Gastroesophageal sphincter (tissue), 4 donors: ENCODE results near the gene FAM193A. TPM values are rescaled to one million over a fixed set of nuclear protein-coding genes. Genes with fewer than 3 reads are reported as not detected.

Experiments used
- ATAC-seq: fragments of 150-250 bp; one replicate; pipeline ENCODE4 v1.9.1; 2016; ENCODE audit warnings: mild to moderate bottlenecking, moderate library complexity
- H3K27ac ChIP-seq, 4 donors: fragments of 200-600 bp; sonication (generic) in 3 of 4; 1 replicate in 3 of 4; 2 replicates in 1 of 4; pipeline ENCODE4 v1.5.1; 2016 to 2019
- H3K27me3 ChIP-seq: fragments of 200-600 bp; sonication (generic); one replicate; pipeline ENCODE4 v1.5.1; 2019
- H3K36me3 ChIP-seq, 2 donors: fragments of 200-600 bp; sonication (generic); one replicate each; pipeline ENCODE4 v1.5.1; 2019; ENCODE audit warnings: control low read depth in 1 of 2
- H3K4me1 ChIP-seq, 3 donors: fragments of 200-600 bp; sonication (generic); 1 replicate in 2 of 3; 2 replicates in 1 of 3; pipeline ENCODE4 v1.5.1; 2016 to 2019; ENCODE audit warnings: control low read depth in 2 of 3
- H3K4me3 ChIP-seq, 2 donors: fragments of 200-600 bp; sonication (generic); one replicate each; pipeline ENCODE4 v1.5.1; 2019; ENCODE audit warnings: mild to moderate bottlenecking in 1 of 2, moderate library complexity in 1 of 2
- H3K9me3 ChIP-seq, 3 donors: fragments of 200-600 bp; sonication (generic); one replicate each; pipeline ENCODE4 v1.5.1; 2017 to 2019; ENCODE audit warnings: control low read depth in 2 of 3
- CTCF ChIP-seq, 4 experiments: fragments of 200-600 bp in 2 of 4; fragments of 450-650 bp in 2 of 4; sonication (generic) in 1 of 4; IDR thresholded peaks; one replicate each; pipeline ENCODE4 v1.5.1; 2017 to 2019; ENCODE audit warnings: antibody characterized with exemption in 4 of 4, mild to moderate bottlenecking in 2 of 4, moderate library complexity in 2 of 4
- EP300 ChIP-seq: sonication (generic); formaldehyde crosslinking; IDR thresholded peaks from one replicate; pipeline ENCODE4 v1.6.1; 2017; ENCODE audit warnings: antibody characterized with exemption, mild to moderate bottlenecking
- POLR2A ChIP-seq, 2 donors: fragments of 450-650 bp; IDR thresholded peaks; one replicate each; pipeline ENCODE4 v1.6.1; 2017; ENCODE audit warnings: antibody characterized with exemption in 2 of 2, mild to moderate bottlenecking in 2 of 2, moderate library complexity in 1 of 2
- POLR2AphosphoS5 ChIP-seq: sonication (generic); formaldehyde crosslinking; IDR thresholded peaks from one replicate; pipeline ENCODE4 v1.6.1; 2017; ENCODE audit warnings: antibody characterized with exemption
- WGBS, 2 donors: methylation state at CpG; one replicate each; pipeline ENCODE4 v1.1.5; 2018; ENCODE audit warnings: low coverage in 1 of 2; 5-methylcytosine and 5-hydroxymethylcytosine counted together
- total RNA-seq, 4 donors: library from RNA; depleted of rRNA; stranded (reverse); fragments of >200 nt; gene quantifications; one replicate each; pipeline ENCODE4 v1.1.0, GENCODE V29; 2016

Gene FAM193A
- total RNA-seq, 4 donors from 2014 or later, result 24.5 to 35.6 (median 30.2) TPM

GRCh38 chr4:2649604-2650114 is 113.2 kb downstream of the FAM193A start:
- Histone ChIP-seq H3K9me3 (no peaks in the 10 kb centered on the region), H3K36me3 (peaks cover 0 to 74% of the 10 kb centered on the region in 2 donors), H3K27me3 (no peaks in the 10 kb centered on the region), H3K4me1 (no peaks in the 10 kb centered on the region), H3K27ac (no peak overlapping the region), H3K4me3 (no peak overlapping the region)
- TF ChIP-seq POLR2AphosphoS5 (no peak), CTCF (IDR thresholded peaks at IDR 0.05) (no peak), EP300 (no peak), POLR2A (IDR thresholded peaks at IDR 0.05) (no peak)
- WGBS, 2 donors, result 88% methylated on average over 5 of the region's 5 CpGs; no CpG with 5 or more reads in 1 of the 2 donors
- ATAC-seq, result no peak

- Histone ChIP-seq H3K4me1 (no peaks in the 10 kb centered on the region), H3K9me3 (no peaks in the 10 kb centered on the region), H3K27ac (no peak overlapping the region), H3K4me3 (no peak overlapping the region), H3K36me3 (peaks cover 0 to 70% of the 10 kb centered on the region in 2 donors), H3K27me3 (no peaks in the 10 kb centered on the region)
- TF ChIP-seq EP300 (no peak), CTCF (IDR thresholded peaks at IDR 0.05) (no peak), POLR2A (IDR thresholded peaks at IDR 0.05) (no peak), POLR2AphosphoS5 (no peak)
- WGBS, 2 donors, result 88% methylated on average over 5 of the region's 13 CpGs; no CpG with 5 or more reads in 1 of the 2 donors
- ATAC-seq, result no peak
These were observed 113.8 kb downstream of the FAM193A start for GRCh38 chr4:2650276-2650675.

- Histone ChIP-seq H3K4me3 (no peak overlapping the region), H3K27ac (no peak overlapping the region), H3K9me3 (no peaks in the 10 kb centered on the region), H3K4me1 (no peaks in the 10 kb centered on the region), H3K27me3 (no peaks in the 10 kb centered on the region), H3K36me3 (peaks cover 0 to 61% of the 10 kb centered on the region in 2 donors)
- no peak for ATAC-seq
- WGBS, 2 donors, result 81 to 88% methylated on average over 3 to 5 of the region's 10 CpGs
- no peak for TF ChIP-seq POLR2AphosphoS5
- no peak for TF ChIP-seq EP300
- no peak for TF ChIP-seq POLR2A (IDR thresholded peaks at IDR 0.05)
These were observed 115.1 kb downstream of the FAM193A start for GRCh38 chr4:2651546-2651945.

- ATAC-seq, result no peak
- Histone ChIP-seq H3K9me3 (no peaks in the 10 kb centered on the region), H3K4me1 (no peaks in the 10 kb centered on the region), H3K4me3 (no peak overlapping the region), H3K27me3 (no peaks in the 10 kb centered on the region), H3K27ac (no peak overlapping the region), H3K36me3 (peaks cover 0 to 58% of the 10 kb centered on the region in 2 donors)
- 80 to 83% methylated on average over 1 to 2 of the region's 2 CpGs for WGBS, 2 donors
- TF ChIP-seq POLR2AphosphoS5 (no peak), EP300 (no peak), POLR2A (IDR thresholded peaks at IDR 0.05) (no peak), CTCF (IDR thresholded peaks at IDR 0.05) (no peak)
These were observed 115.6 kb downstream of the FAM193A start for GRCh38 chr4:2651998-2652397.

GRCh38 chr4:2652415-2653160 is 116.1 kb downstream of the FAM193A start:
- no peak for ATAC-seq
- H3K27ac ChIP-seq, result no peak overlapping the region
- peaks cover 0 to 55% of the 10 kb centered on the region in 2 donors for H3K36me3 ChIP-seq
- H3K4me3 ChIP-seq, result no peak overlapping the region
- no peaks in the 10 kb centered on the region for H3K4me1 ChIP-seq
- H3K9me3 ChIP-seq, result no peaks in the 10 kb centered on the region
- no peaks in the 10 kb centered on the region for H3K27me3 ChIP-seq
- WGBS, 2 donors, result 83 to 94% methylated on average over 7 to 14 of the region's 14 CpGs
- TF ChIP-seq POLR2A (IDR thresholded peaks at IDR 0.05), result no peak
- no peak for TF ChIP-seq EP300
- TF ChIP-seq CTCF (IDR thresholded peaks at IDR 0.05), result no peak
- TF ChIP-seq POLR2AphosphoS5, result no peak
